ENCODE data around the gene RAI14.
A peak's percentile ranks its signal among the peaks of the same experiment; 100 is the strongest.
"Not testable (repeated sequence)": the region's sequence is repeated elsewhere in the genome, so short reads cannot be mapped to it uniquely, and the experiment has no call there.

The RAI14 gene

GRCh38 chr5:34740389-34740806 is 84.3 kb downstream of the RAI14 start:
- TF ChIP-seq CTCF (IDR thresholded peaks at IDR 0.05), result no peak
- Histone ChIP-seq H3K27ac (peak overlapping the region; percentile 4 to 65), H3K4me3 (no peak overlapping the region)
- DNase-seq (ENCODE audit: low spot score), result no peak

- no peak for TF ChIP-seq CTCF (IDR thresholded peaks at IDR 0.05)
- Histone ChIP-seq H3K4me3 (no peak overlapping the region), H3K27ac (peak overlapping the region in 1 of 2 donors; percentile 65)
- no peak for DNase-seq (ENCODE audit: low spot score)
Observed at GRCh38 chr5:34742061-34742460, 85.9 kb downstream of the RAI14 start.

- Histone ChIP-seq H3K4me3 (no peak overlapping the region), H3K27ac (no peak overlapping the region)
- DNase-seq (ENCODE audit: low spot score), result no peak
- no peak for TF ChIP-seq CTCF (IDR thresholded peaks at IDR 0.05)
Observed at GRCh38 chr5:34743878-34744277, 87.8 kb downstream of the RAI14 start.

- TF ChIP-seq CTCF (IDR thresholded peaks at IDR 0.05), result no peak
- H3K27ac ChIP-seq, result no peak overlapping the region
- H3K4me3 ChIP-seq, result no peak overlapping the region
- no peak for DNase-seq (ENCODE audit: low spot score)
Observed at GRCh38 chr5:34748431-34748830, 92.3 kb downstream of the RAI14 start.

- no peak overlapping the region for H3K27ac ChIP-seq
- H3K4me3 ChIP-seq, result no peak overlapping the region
- no peak for DNase-seq (ENCODE audit: low spot score)
- no peak for TF ChIP-seq CTCF (IDR thresholded peaks at IDR 0.05)
Observed at GRCh38 chr5:34749431-34749873, 93.3 kb downstream of the RAI14 start.

- Histone ChIP-seq H3K4me3 (no peak overlapping the region), H3K27ac (no peak overlapping the region)
- TF ChIP-seq CTCF (IDR thresholded peaks at IDR 0.05), result no peak
- DNase-seq (ENCODE audit: low spot score), result no peak
Observed at GRCh38 chr5:34750206-34750605, 94.1 kb downstream of the RAI14 start.

- no peak overlapping the region for H3K27ac ChIP-seq
- no peak overlapping the region for H3K4me3 ChIP-seq
- no peak for DNase-seq (ENCODE audit: low spot score)
- no peak for TF ChIP-seq CTCF (IDR thresholded peaks at IDR 0.05)
Observed at GRCh38 chr5:34751807-34752736, 95.9 kb downstream of the RAI14 start.

- H3K27ac ChIP-seq; H3K4me3 ChIP-seq; DNase-seq (ENCODE audit: low spot score): not testable (repeated sequence)
Observed at GRCh38 chr5:34753236-34753635, 97.1 kb downstream of the RAI14 start.

All from coronary artery (tissue), 2 donors.